Left cardiac atrium (tissue), 4 donors: ENCODE data around the gene PARPBP. TPM values are rescaled to one million over a fixed set of nuclear protein-coding genes. Genes with fewer than 3 reads are reported as not detected.
A peak's percentile ranks its signal among the peaks of the same experiment; 100 is the strongest.
"Not testable (repeated sequence)": the region's sequence is repeated elsewhere in the genome, so short reads cannot be mapped to it uniquely, and the experiment has no call there.

Source experiments
- ATAC-seq, 2 donors: fragments of 200-7000 bp; cut with Tn5 transposase; one replicate each; pipeline ENCODE4 v1.9.1; 2020; ENCODE audit warnings: mild to moderate bottlenecking in 2 of 2, moderate library complexity in 2 of 2
- DNase-seq: peaks from one replicate; pipeline ENCODE4 v3.0.0-alpha.2; 2020
- intact Hi-C, 2 donors: fragments of 100-400 bp; cut with DNase I; formaldehyde crosslinking; loops; one replicate each; pipeline versions ENCODE4 v1.14.1 to v1.15.1; 2022 to 2023
- total RNA-seq, 2 donors: library from RNA; stranded (reverse); fragmentation: NEBNext Ultra II Directional; extraction: Animal tissue kit (Norgen Biotek cat#: 25700); gene quantifications; one replicate each; pipeline ENCODE4 v1.2.1, GENCODE V29; 2021
- donor health status: DM: no; HTN: yes; CAD: no.
- donor health status: DM: no; HTN: yes; CAD: no; lungs with severe emphysema.
- donor health status: DM: yes; HTN: yes; CAD: no.
- donor health status: Dilated cardiomyopathy.

PARPBP gene
- total RNA-seq, 2 donors from 2014 or later = 0.81 to 1.2 TPM

DNA sequence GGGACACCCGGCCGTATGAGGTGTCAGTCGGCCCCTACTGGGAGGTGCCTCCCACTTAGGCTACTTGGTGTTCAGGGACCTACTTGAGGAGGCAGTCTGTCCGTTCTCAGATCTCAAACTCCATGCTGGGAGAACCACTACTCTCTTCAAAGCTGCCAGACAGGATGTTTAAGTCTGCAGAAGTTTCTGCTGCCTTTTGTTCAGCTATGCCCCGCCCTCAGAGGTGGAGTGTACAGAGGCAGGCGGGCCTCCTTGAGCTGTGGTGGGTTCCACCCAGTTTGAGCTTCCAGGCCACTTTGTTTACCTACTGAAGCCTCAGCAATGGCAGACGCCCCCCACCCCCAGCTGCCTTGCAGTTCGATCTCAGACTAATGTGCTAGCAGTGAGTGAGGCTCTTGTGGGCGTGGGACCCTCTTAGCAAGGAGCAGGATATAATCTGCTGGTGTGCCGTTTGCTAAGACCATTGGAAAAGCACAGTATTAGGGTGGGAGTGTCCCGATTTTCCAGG, 22.9 kb downstream of the PARPBP start:
- DNase-seq, intact Hi-C loops, ATAC-seq: not testable (repeated sequence)

- DNase-seq = no peak
- no peak for ATAC-seq
- intact Hi-C loops = no loop called here
These were observed 24.2 kb downstream of the PARPBP start for GRCh38 chr12:102144221-102144620.

GRCh38 chr12:102147062-102147587, 27.1 kb downstream of the PARPBP start:
- DNase-seq, ATAC-seq, intact Hi-C loops: not testable (repeated sequence)

DNA sequence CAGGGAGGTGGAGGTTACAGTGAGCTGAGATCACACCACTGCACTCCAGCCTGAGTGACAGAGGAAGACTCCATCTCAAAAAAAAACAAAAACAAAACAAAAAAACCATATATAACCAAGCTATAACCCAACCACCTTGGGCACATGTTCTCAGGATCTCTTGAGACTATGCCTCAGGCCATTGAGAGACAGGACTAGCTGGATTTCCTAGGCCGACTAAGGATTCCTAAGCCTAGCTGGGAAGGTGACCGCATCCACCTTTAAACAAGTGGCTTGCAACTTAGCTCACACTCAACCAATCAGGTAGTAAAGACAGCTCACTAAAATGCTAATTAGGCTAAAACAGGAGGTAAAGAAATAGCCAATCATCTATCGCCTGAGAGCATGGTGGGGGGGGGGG, 35.2 kb downstream of the PARPBP start:
- intact Hi-C loops, DNase-seq, ATAC-seq: not testable (repeated sequence)

GRCh38 chr12:102163383-102163782, 43.4 kb downstream of the PARPBP start:
- intact Hi-C loops = no loop called here
- ATAC-seq (no peak), DNase-seq (no peak)

- intact Hi-C loops = no loop called here
- DNase-seq (no peak), ATAC-seq (no peak)
These were observed 48.0 kb downstream of the PARPBP start for GRCh38 chr12:102167821-102168604.

- intact Hi-C loops = loop anchor here (2.0 to 10.0 kb wide), 2 partner anchors 315 kb away; partner anchors contain the start of gene IGF1 (in 1 of the 2)
- DNase-seq (no peak), ATAC-seq (peak in 1 of 2 donors; percentile 38)
These were observed 50.1 kb downstream of the PARPBP start for GRCh38 chr12:102169922-102170621.

DNA sequence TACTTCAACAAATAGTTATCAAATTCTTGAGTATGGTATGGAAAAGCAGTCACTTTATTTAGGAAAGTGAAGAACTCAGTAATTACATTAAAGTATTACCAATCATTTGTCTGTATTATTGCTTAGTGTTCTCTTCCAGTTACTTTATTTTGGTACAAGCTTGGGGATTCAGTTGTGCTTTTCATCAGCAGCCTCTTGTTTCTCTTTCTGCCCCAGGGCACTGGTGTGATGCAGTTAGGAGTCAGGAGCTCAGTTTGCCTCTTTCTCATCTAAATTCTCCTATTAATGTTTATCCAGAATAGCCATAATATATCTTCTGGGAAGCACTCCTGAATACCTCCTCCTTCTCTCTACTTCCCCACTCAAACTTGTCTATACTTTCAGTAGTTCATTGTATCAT, 52.0 kb downstream of the PARPBP start:
- no peak for ATAC-seq
- intact Hi-C loops = loop anchor here (2.0 to 10.0 kb wide), 2 partner anchors 313 kb away; partner anchors contain the start of gene IGF1 (in 1 of the 2)
- DNase-seq = no peak

GRCh38 chr12:102172436-102172835, 52.5 kb downstream of the PARPBP start:
- no peak for DNase-seq
- intact Hi-C loops = loop anchor here in 1 of 2 donors (10.0 kb wide), 1 partner anchor 312 kb away; the partner anchor contains the start of gene IGF1
- ATAC-seq = peak in 1 of 2 donors; percentile 84

- DNase-seq (no peak), ATAC-seq (no peak)
- intact Hi-C loops = loop anchor here in 1 of 2 donors (10.0 kb wide), 1 partner anchor 311 kb away; the partner anchor contains the start of gene IGF1
These were observed 54.1 kb downstream of the PARPBP start for GRCh38 chr12:102174117-102174516.

GRCh38 chr12:102174761-102175160, 54.8 kb downstream of the PARPBP start:
- DNase-seq (no peak), ATAC-seq (no peak)
- intact Hi-C loops = loop anchor here in 1 of 2 donors (10.0 kb wide), 1 partner anchor 310 kb away; the partner anchor contains the start of gene IGF1

GRCh38 chr12:102182635-102183034, 62.7 kb downstream of the PARPBP start:
- no peak for ATAC-seq
- DNase-seq = no peak
- intact Hi-C loops = no loop called here

DNA sequence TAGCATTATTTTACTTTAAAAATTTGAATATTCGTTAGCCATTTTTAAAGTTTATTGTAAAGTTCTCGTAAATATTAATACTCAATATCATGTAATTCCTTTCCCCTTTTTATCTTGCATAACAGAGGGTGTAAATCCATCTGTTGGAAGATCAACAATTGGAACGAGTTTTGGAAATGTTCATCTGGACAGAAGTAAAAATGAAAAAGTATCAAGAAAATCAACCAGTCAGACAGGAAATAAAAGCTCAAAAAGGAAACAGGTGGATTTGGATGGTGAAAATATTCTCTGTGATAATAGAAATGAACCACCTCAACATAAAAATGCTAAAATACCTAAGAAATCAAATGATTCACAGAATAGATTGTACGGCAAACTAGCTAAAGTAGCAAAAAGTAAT, 75.8 kb downstream of the PARPBP start:
- no peak for DNase-seq
- no peak for ATAC-seq
- intact Hi-C loops = no loop called here

GRCh38 chr12:102197789-102198188, 77.8 kb downstream of the PARPBP start, which contains the start of gene PMCH:
PMCH (minus strand) TSS chr12:102197833; CDS start chr12:102197770, 63 bp downstream.
- DNase-seq (no peak), ATAC-seq (no peak)
- intact Hi-C loops = no loop called here

DNA sequence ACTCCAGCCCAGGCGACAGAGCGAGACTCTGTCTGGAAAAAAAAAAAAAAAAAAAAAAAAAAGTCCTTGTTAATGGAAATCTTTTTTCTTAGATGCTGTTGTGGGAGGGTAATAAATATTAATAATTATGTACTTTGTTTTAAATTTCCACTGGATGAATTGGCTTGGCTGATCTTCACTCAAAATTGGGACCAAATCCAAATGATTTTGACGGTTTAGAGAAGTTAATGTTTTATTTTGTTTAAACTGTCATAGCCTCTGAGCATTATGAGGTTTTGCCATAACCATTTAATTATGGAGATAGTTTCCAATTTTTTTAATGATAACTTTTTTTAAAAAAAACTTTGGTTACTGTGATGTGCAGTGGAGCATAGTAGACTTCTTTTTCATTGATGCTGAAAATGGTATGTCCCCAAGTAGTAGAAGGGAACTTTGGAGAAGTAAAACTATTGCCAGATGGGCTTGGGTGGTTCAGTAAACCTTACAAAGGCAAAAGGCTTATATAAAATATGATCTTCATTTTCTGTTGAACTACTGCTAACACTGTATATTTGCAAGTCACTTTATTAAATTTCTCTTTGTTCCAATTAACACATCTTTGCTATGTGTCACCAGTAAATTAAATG, 81.6 kb downstream of the PARPBP start:
- ATAC-seq = no peak

DNA sequence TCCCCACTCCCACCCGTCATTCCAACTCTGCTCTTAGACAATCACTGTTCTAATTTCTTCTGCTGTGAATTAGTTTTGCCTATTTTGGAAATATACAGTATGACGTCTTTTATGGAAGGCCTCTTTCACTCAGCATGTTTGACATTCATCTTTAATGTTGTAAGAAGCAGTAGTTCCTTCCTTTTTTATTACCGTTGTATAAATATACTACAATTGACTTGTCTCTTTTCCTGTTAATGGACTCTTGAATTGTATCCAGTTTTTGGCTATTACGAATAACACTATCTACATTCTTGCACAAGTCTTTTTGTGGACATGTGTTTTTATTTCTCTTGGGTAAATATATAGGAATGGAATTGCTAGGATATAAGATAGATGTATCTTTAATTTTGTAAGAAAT, 82.6 kb downstream of the PARPBP start:
- ATAC-seq (no peak), DNase-seq (no peak)
- intact Hi-C loops = no loop called here

More for the DNA sequence above, 81.6 kb downstream of the PARPBP start:
- no peak for DNase-seq
- intact Hi-C loops = no loop called here

GRCh38 chr12:102204025-102204424, 84.0 kb downstream of the PARPBP start:
- intact Hi-C loops = no loop called here
- DNase-seq = no peak
- ATAC-seq = no peak

- no peak for ATAC-seq
- intact Hi-C loops = no loop called here
- no peak for DNase-seq
These were observed 96.2 kb downstream of the PARPBP start for GRCh38 chr12:102215992-102216691.
